ENCODE data around the gene ATF7. TPM values are rescaled to one million over a fixed set of nuclear protein-coding genes. Genes with fewer than 3 reads are reported as not detected.

Gene ATF7
- polyA plus RNA-seq, 1 of the 3 experiments (the other 2 are of a cell fraction): 12.8 TPM

DNA sequence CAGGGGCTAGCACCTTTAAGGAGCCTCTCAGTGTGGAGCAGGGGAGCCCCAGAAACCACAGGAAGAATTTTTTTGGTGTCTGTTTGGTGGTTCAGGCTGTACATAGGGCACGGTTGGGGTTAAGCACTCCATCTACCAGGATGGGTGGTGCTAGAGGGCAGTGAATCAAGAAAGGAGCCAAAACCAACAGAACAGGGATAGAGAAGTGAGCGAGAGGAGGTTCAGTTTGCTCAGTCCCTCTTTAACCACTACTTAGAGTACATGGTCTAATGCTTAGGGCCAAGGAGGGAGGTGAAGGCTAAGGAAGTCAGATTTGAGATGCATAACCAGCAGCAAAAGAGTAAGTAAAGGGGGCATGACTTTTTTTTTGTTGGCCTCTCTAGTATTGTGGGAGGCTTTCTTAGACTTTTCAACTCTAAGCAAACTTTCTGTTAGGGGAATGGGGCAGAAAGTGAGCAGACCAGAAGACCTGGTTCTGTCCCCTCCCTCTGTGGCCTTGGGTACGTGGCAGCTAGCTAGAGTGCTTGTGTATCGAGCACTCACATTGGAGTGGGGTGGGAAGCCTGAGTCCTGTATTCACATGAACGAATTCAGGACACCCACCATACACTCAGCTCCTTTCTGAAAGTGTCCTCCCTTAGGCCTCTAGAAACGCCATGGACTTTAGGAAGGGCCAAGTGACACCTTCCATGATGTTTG is 112.3 kb downstream of the ATF7 start:
- Histone ChIP-seq H3F3A (replicated peaks; ENCODE audit: insufficient read depth) (peaks cover 5% of the 10 kb centered on the region), H3K27ac (ENCODE audit: low read depth in 2 of 2, low read length in 1 of 2) (no peak overlapping the region), H3K4me1 (ENCODE audit: control insufficient read depth in 1 of 2, insufficient read depth in 2 of 2, low read depth in 1 of 2, low read length in 1 of 2) (no peaks in the 10 kb centered on the region), H3K9me2 (no peaks in the 10 kb centered on the region), H3K79me2 (ENCODE audit: insufficient read depth) (no peaks in the 10 kb centered on the region), H3K4me2 (no peak overlapping the region), H4K20me1 (ENCODE audit: insufficient read depth) (no peaks in the 10 kb centered on the region), H3K9me3 (no peaks in the 10 kb centered on the region), H3K4me3 (ENCODE audit: low read depth in 2 of 2, low read length in 1 of 2) (no peak overlapping the region), H3K27me3 (ENCODE audit: insufficient read depth) (no peaks in the 10 kb centered on the region), H3K36me3 (replicated peaks in 1 of 2; ENCODE audit: control insufficient read depth in 1 of 2, insufficient read depth in 2 of 2, low read length in 1 of 2) (peaks cover 48 to 58% of the 10 kb centered on the region in 2 experiments), H3K9ac (no peak overlapping the region), H2AFZ (ENCODE audit: low read depth) (no peak overlapping the region)
- WGBS (ENCODE audit: low lambda C conversion rate): 89% methylated on average over 6 of the region's 6 CpGs
- no peak for DNase-seq
- no peak for TF ChIP-seq CHD2 (IDR thresholded peaks at IDR 0.05; ENCODE audit: low read length, partially characterized antibody)
- TF ChIP-seq TCF12 (IDR thresholded peaks at IDR 0.05): no peak
- TF ChIP-seq, protein P1, sequence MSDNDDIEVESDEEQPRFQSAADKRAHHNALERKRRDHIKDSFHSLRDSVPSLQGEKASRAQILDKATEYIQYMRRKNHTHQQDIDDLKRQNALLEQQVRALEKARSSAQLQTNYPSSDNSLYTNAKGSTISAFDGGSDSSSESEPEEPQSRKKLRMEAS (IDR thresholded peaks at IDR 0.05; ENCODE audit: low read depth): no peak
- no peak for TF ChIP-seq MEF2A (IDR thresholded peaks at IDR 0.05; ENCODE audit: borderline replicate concordance, low read depth)
- TF ChIP-seq, protein P2, sequence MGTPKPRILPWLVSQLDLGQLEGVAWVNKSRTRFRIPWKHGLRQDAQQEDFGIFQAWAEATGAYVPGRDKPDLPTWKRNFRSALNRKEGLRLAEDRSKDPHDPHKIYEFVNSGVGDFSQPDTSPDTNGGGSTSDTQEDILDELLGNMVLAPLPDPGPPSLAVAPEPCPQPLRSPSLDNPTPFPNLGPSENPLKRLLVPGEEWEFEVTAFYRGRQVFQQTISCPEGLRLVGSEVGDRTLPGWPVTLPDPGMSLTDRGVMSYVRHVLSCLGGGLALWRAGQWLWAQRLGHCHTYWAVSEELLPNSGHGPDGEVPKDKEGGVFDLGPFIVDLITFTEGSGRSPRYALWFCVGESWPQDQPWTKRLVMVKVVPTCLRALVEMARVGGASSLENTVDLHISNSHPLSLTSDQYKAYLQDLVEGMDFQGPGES (IDR thresholded peaks at IDR 0.05; ENCODE audit: low read depth, low read length): no peak
- no peak for TF ChIP-seq NFIC (IDR thresholded peaks at IDR 0.05; ENCODE audit: borderline replicate concordance)
- no peak for TF ChIP-seq GABPA (IDR thresholded peaks at IDR 0.05; ENCODE audit: low read depth)
- TF ChIP-seq RCOR1 (IDR thresholded peaks at IDR 0.05; ENCODE audit: low read length): no peak
- TF ChIP-seq POLR2AphosphoS5 (IDR thresholded peaks at IDR 0.05; ENCODE audit: low read depth, low read length): no peak
- no peak for TF ChIP-seq SIN3A (IDR thresholded peaks at IDR 0.05; ENCODE audit: borderline replicate concordance, low read depth, low read length)
- TF ChIP-seq, protein P3, sequence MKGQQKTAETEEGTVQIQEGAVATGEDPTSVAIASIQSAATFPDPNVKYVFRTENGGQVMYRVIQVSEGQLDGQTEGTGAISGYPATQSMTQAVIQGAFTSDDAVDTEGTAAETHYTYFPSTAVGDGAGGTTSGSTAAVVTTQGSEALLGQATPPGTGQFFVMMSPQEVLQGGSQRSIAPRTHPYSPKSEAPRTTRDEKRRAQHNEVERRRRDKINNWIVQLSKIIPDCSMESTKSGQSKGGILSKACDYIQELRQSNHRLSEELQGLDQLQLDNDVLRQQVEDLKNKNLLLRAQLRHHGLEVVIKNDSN (IDR thresholded peaks at IDR 0.05; ENCODE audit: borderline replicate concordance, low read depth): no peak
- TF ChIP-seq, protein P4, sequence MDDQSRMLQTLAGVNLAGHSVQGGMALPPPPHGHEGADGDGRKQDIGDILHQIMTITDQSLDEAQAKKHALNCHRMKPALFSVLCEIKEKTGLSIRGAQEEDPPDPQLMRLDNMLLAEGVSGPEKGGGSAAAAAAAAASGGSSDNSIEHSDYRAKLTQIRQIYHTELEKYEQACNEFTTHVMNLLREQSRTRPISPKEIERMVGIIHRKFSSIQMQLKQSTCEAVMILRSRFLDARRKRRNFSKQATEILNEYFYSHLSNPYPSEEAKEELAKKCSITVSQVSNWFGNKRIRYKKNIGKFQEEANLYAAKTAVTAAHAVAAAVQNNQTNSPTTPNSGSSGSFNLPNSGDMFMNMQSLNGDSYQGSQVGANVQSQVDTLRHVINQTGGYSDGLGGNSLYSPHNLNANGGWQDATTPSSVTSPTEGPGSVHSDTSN (IDR thresholded peaks at IDR 0.05): no peak
- no peak for TF ChIP-seq EP300 (IDR thresholded peaks at IDR 0.05; ENCODE audit: borderline replicate concordance in 1 of 2, low read depth in 1 of 2, low read length in 1 of 2)
- no peak for TF ChIP-seq YY1 (IDR thresholded peaks at IDR 0.05; ENCODE audit: low read depth)
- no peak for TF ChIP-seq SMC3 (IDR thresholded peaks at IDR 0.05; ENCODE audit: low read depth, low read length)
- ChIA-PET POLR2A (no interaction called here), CTCF (interaction anchor here (1.1 to 1.4 kb wide), 2 partner anchors 9 to 30 kb away, joined by 3 read pairs; no protein-coding TSS in a partner anchor)

Data from SK-N-SH (cell line).